Superior temporal gyrus (tissue), 1 donor: ENCODE measurements around the gene PRSS21.

ENCODE experiments used
- DNase-seq: peaks from one replicate; pipeline ENCODE4 v3.0.0-alpha.2; 2016; ENCODE audit errors: extremely low spot score

The PRSS21 gene

DNA sequence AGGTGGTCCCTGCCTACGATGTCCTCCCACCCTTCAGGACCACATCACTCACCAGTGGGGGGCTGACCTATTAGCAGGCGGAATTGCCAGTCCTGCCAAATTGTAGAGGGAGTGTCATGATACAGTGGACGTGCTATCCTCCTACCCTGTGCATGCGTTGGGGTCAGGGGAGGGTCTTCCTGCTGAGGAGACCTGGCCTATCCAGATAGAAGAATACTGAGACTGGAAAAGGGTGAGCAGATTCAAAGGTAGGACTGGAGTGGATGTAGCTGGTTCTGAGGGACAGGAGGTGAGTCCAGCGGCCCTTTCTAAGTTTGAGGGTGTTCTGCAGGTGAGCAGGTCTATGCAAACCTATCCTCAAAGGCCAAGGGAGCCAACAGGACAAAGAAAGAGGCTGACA, 10.8 kb upstream of the PRSS21 start:
- no peak for DNase-seq

DNA sequence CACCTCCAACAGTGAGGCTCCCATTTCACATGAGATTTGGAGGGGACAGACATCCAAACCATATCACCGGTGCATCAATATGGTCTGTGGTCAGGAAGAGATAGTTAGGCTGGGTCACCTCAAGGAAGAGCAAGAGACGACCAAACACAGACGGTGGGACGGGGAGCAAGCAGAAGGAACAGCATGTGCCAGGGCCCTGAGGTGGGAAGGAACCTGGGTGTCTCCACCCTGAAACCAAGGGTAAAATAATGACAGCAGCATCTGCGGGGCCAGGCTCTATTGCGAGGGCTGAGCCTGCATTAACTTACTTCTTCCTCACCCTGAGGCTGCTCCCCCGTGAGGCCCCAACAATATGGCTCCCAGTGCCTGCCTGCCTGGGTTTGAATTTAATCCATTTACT, 8.9 kb upstream of the PRSS21 start:
- no peak for DNase-seq

DNA sequence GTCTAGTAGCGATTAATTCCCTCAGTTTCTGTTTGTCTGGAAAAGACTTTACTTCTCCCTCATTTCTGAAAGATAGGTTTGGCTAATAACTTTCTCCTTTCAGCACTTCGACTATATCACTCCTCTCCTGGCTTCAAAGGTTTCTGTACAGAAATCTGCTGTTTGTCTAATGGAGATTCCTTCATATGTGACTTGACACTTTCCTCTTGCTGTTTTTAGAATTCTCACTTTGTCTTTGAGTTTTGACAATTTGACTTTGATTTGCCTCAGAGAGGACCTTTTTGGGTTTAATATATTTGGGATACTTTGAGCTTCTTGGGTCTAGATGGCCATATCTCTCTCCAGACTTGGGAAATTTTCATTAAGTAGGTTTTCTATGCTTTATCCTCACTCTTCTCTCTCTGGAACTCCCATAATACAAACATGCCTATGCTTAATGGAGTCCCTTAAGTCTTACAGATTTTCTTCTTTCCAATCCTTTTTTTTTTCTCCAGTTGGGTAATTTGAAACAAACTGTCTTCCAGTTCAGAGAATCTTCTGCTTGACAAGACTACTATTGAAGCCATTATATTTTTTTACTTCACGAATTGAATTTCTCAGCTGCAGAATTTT, 7.8 kb upstream of the PRSS21 start:
- DNase-seq, result no peak

DNA sequence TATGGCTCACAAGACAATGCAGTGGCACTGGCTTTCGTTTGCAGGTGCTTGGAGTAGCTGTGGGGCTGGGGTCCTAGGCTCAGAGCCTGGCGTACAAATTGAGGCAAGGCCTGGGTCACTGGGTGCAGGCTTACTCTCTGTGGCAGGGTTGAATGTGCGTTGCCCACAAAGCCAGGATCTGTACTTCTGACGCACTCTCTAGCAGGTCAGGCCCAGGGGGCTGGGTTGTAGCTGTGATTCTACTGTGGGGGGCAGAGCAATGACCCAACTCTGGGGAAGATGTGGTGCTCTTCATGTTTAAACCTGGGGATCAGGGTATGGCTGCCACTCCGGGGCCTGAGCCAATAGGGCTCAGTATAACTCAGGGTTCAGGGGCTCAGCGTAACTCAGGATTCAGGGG, 6.4 kb upstream of the PRSS21 start:
- no peak for DNase-seq

DNA sequence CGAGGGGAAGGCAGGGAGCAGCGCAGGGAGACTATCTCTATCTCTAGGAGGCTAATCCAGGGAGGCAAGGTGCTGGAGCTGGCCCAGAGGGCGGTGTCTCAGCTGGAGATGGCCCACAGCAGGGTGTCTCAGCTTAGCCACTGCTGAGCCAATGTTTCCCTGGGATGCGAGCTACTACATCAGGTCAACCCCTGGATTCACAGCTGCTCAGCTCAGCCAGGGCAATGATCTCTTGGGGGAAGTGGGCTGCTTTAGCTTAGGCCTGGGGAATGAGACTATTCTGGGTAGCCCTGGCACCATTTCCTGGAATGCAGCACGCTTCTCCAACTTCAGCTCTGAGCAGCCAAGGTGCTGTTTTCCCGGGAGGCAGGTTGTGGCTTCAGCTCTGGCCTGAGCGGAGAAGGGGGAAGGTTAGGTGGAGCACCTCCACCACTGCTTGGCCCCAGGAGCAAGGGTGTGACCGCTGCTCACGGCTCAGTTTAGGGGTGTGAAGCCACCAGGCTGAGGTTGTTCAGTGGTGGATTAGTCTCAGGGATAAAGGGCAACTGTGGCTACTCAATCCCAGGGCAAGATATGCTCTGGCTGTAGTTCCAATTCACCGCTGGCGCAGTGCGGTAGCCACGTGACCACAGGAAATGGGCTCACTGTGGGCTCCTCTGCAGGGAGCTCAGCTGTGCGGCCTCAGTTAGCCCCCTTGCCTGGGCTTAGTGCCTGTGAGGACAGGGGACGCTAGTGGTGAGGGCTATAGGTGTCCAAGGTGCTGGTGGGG, 5.2 kb upstream of the PRSS21 start:
- DNase-seq, result no peak

DNA sequence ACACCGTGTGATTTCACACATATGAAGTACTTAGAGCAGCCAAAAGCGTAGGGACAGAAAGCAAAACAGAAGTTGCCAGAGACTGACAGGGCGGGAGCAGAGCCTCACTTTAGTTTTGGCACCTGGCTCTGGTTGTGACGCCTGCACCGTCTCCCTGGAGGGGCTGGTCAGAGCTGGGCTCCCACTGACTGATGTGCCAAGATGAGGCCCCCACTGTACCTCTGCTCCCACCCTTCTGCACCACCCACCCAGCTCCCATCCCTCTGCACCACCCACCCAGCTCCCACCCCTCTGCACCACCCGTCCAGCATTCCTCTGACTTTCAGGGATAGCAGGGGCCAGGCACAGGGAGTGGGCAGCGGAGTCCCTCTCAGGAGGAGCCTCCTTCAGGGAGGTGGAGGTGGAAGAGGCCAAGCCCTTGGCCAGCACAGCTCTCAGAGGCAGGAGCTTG, 3.2 kb upstream of the PRSS21 start:
- DNase-seq, result peak; percentile 38

DNA sequence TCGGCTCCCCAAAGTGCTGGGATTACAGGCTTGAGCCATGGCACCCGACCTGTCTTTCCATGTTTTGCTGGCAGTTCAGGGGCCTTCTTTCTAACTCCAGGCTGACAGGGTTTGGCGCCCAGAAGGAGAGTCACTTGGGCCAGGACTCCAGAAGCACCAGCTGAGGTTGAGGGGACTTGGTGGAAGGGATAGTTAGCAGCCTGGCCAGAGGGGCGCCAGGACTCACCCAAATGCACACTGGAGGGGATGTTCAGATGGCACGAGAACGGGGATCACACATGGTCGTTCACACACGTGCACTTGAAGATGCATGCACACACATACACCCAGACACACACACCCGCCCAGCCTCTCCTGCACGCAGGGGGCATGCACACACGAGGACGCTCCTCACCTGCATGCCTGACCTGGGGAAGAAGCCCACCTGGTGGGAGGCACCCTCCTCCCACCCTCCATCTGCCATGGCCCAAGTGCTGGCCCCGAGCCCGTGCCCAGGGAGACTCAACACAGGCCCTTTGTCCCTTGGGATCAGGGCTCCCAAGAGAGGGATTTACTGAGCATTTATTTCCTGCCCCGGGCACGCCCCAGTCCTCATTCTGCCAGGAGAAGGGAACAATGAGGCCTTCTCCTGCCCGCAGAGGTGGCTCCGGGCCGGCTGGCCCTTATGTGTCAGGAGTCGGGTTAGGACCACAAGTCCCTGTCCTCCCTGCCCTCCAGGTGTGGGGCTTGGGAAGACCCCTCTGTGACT, 2.3 kb upstream of the PRSS21 start:
- no peak for DNase-seq

DNA sequence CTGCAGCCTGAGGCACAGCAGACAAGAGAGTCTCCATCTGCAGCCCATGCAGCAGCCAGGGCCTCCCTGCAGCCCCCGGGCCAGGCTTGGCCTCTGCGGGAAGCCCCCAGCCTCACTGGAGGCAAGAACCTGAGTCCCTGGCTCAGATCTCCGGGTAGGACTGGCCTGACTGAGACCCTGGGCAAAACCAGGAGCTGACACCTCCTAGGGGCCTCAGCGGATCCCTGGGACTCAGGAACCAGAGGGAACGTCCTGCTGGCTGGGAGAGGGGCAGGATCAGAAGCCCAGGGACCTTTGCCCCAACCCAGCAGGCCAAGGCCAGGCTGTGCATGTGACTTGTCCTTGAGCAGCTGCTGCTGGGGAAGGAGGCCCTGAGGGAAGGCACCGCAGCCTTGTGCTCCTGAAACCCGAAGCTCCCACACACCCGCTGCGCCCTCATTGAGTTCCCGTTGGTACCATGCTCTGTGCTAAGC, 1.7 kb upstream of the PRSS21 start:
- no peak for DNase-seq

DNA sequence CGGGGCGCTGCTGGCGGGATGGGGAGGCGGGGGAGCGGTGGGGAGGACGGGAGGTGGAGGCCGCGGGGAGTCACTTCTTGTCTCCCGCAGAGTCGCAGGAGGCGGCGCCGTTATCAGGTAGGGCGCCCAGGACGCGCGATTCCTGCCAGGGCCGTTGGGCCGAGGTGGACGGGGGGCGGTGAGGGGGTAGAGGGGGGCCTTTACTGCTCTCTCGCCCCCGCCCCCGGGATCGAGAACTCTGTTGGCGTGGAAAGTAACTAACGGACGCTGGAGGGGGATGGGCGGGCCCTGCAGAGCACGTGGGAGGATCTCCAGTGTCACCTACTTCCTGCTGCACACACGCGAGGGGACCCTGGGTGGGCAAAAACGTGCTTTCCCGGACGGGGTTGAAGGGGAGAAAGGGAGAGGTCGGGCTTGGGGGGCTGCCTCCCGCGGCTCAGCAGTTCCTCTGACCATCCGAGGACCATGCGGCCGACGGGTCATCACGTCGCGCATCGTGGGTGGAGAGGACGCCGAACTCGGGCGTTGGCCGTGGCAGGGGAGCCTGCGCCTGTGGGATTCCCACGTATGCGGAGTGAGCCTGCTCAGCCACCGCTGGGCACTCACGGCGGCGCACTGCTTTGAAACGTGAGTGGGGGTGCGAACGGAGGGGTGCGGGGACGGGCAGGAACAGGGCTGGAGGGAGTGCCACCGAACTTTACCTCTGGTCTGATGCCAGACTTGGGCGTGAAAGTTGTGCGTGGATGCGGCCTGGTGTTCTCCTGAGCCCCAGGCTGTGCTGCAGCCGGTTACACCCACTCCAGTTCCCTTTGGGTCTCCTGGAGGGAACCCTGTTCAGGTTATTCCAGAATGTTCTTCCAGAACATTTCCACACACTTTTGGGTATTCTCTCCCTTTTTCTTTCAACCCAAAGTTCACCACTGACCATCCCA, 569 bp downstream of the PRSS21 start:
- no peak for DNase-seq

DNA sequence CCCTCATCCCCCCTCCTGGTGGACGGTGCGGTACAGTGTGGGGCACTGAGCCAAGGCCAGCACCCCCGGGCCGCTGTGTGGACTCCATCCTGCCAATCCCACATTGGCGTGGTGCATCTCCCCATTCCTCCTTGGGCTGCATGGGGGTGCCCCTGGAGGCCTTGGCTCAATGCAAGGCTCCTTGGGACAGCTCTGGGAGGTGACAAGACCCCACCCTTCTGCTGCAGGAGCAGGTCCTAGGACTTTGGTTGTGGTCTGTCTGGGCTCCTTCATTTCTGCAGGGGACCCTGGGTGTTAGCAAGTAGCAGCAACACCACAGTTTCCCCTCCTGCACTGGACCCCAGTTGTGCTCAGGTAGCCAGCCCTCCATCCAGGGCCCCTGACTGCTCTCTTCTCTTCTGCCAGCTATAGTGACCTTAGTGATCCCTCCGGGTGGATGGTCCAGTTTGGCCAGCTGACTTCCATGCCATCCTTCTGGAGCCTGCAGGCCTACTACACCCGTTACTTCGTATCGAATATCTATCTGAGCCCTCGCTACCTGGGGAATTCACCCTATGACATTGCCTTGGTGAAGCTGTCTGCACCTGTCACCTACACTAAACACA, 1.3 kb downstream of the PRSS21 start:
- DNase-seq, result no peak

DNA sequence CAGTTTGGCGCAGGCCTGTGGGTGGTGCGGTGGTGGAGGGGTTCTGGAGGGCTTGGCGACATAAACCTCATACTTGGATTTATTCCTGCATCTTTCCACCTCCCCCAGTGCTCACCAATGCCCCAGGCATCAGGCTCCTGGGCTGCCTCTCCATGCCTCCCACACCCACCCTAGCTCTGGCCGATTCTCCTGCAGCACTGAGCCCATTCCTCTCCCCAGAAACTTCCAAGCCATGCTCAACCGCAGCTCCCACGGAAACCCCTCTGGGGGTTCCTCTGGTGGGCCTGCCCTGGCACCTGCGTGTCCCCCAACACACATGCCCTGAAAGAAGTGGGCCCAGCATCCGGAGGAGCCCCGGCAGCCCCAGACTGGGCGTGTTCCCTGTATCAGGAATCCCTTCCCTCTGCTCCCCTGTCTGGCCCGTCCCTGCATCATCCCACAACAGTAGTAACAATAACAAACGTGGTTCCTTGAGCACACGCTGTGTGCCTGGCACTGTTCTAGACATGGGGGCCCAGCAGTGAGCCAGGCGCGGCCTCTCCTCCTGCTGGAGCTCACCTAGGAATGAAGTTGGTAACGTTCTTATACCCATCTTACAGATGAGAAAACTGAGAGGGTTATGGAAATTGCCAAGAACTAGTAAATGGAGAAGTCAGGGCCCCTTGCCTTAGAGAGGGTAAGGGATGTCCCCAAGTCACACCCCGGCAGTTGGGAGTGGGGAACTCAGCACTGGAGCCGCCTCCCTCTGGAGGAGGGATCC, 2.3 kb downstream of the PRSS21 start:
- DNase-seq, result no peak

DNA sequence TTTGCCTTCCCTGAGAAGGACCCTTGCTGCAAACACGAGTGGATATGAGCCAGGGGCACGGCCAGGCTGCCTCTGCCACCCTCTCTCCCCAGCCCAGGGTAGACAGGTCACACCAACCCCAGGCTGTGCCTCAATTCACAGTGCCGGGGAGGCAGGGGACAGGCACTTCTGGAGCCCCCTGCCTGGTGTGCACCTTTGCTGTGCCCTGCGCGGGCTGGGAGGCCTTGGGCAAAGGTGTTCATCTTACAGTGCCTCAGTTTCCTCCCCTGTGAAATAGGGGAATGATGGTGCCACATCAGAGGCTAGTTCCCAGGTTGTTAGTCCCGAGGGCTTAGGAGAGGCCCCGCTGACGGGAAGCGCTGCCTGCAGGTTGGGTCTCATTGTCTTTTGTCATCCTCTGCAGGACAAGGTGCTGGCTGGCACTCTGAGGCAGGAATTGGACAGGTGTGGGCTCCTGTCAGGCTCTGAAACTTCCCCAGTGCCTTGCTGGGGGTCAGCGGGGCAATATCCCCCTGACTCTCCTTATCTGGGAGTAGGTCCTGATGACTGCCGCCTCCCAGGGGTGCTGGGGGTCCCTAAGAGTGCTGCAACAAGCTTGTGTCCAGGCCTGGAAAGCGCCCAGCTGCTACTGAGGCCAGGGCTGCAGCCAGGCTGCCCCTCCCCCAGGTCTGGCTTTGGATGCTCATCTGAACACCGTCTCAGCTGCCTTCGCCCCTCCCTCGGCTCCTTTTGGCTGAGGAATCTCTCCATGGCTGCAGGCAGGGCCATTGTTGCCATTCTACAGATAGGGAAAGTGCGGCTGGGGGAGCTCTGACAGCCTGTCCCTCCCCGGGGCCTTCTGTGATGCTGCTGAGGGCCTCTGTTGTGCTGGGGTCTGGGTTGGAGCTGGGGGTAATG, 3.1 kb downstream of the PRSS21 start:
- DNase-seq, result no peak

DNA sequence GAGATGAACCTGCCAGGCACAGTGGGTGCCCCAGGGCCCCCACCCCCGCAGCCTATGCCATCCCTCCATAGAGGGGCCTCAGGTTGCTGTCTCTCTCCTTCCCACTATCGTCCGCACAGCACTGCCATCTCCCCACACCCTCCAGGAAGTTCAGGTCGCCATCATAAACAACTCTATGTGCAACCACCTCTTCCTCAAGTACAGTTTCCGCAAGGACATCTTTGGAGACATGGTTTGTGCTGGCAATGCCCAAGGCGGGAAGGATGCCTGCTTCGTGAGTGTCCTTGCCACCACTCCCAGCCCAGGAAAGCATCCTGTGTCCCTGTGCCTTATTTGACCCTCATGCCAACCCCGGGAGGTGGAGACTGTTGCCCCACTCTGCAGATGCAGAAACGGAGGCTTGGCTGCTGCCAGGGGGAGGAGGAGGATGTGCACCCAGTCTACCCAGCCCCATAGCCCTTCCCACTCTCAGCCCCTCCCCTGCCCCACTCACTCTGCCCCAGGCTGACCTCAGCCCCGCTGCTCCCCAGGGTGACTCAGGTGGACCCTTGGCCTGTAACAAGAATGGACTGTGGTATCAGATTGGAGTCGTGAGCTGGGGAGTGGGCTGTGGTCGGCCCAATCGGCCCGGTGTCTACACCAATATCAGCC, 3.9 kb downstream of the PRSS21 start:
- no peak for DNase-seq

DNA sequence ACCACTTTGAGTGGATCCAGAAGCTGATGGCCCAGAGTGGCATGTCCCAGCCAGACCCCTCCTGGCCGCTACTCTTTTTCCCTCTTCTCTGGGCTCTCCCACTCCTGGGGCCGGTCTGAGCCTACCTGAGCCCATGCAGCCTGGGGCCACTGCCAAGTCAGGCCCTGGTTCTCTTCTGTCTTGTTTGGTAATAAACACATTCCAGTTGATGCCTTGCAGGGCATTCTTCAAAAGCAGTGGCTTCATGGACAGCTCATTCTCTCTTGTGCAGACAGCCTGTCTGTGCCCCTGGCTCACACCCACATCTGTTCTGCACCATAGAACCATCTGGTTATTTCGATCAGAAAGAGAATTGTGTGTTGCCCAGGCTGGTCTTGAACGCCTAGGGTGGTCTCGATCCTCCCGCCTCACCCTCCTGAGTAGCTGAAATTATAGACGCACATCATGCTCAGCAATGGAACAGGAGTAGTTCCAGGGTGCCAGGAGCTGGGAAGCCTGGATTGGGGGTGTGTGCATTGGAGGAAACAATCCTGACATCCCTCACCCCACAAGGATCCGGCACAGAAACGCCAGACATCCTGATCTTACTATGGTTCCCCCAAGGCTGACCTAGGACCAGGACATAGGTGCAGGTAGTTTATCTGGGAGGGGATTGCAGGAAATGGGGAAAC, 4.6 kb downstream of the PRSS21 start:
- DNase-seq, result no peak

DNA sequence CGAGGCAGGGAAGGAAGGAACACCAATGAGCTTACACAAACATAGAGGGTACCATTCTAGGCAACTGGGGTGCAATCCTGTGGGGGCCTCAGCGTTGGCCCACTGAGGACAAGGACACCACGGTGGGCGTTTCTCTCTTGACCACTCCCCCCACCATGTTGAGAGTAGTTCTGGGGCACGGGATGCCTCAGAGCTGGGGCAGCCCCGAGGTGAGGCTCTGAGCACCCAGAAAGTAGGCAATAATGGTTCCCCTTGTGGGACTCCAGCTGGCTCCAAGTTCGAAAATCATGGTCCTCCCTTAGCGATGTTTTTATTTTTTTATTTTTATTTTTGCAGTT, 5.1 kb downstream of the PRSS21 start:
- no peak for DNase-seq

DNA sequence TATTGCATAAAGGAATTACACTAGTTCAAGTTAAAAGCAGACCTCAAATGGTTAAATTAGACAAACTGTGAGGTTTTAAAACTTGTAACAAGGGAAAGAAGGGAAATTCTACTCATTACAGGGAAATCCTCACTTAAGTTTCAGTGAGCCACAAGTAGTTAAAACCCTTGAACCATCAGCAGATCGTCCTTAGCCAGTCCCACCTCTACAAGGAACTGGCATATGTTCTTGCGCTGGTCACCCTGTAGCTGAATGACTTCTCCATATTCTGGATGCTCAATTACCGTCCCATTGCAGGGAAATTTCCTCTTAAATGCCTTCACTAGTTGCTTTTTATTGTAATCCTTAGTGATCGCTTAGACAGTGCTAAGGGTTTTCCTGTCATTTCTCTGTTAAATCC, 5.5 kb downstream of the PRSS21 start:
- DNase-seq, result no peak

DNA sequence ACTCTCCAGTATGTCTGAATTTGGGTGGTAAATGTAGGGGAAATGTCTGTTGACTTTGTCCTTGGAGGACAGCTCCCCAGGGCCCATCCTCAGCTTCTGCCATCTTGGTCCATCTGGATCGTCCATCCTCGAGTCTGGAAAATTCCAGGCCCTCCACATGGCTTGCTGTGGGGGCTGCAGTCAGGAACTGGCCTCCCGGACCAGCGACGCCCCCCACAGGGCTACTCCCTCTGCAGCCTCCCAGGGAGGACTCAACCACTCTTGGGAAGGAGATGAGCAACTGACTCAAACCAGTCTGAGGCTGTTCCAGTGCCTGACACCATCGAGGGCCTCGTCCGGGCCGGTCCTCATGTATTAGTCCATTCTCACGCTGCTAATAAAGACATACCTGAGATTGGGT, 7.6 kb downstream of the PRSS21 start:
- no peak for DNase-seq

DNA sequence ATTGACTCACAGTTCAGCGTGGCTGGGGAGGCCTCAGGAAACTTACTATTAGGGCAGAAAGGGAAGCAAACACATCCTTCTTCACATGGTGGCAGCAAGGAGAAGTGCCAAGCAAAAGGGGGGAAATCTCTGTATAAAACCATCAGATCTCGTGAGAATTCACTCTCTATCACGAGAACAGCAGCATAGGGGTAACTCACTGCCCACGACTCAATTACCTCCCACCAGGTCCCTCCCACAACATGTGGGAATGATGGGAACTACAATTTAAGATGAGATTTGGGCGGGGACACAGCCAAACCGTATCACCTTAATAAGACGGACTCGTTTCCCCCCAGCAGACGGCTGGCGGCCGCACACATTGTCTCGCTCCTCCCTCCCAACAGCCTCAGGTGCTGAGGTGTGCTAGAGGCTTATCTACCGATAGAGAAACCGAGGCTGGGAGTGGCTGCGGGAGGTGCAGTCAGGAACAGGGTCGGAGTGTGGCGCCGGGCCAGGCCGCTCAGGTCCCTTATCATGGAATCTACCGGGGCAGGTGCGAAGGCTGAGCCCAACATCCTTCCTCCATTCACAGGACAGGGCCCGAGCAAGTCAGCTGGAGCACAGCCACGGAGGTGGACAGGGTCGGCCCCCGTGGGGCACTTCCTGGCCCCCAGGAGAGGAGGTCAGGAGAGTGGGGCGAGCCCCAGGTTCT, 8.2 kb downstream of the PRSS21 start:
- no peak for DNase-seq
